D721Med (cell line): ENCODE measurements around the gene KLF14.

Source experiments
- DNase-seq: peaks from one replicate; pipeline ENCODE4 v3.0.0; 2011; ENCODE audit warnings: low spot score; ENCODE audit not compliant: insufficient read length
- FAIRE-seq: peaks from 2 replicates; lab custom pipeline; 2011; peaks lifted over from hg19 to GRCh38; lab: Jason Lieb, UNC
- CTCF ChIP-seq: IDR thresholded peaks from 2 replicates; pipeline ENCODE4 v1.5.1; 2012; ENCODE audit warnings: mild to moderate bottlenecking, control low read depth; ENCODE audit not compliant: insufficient read depth; ENCODE audit errors: missing control alignments

KLF14 gene

DNA sequence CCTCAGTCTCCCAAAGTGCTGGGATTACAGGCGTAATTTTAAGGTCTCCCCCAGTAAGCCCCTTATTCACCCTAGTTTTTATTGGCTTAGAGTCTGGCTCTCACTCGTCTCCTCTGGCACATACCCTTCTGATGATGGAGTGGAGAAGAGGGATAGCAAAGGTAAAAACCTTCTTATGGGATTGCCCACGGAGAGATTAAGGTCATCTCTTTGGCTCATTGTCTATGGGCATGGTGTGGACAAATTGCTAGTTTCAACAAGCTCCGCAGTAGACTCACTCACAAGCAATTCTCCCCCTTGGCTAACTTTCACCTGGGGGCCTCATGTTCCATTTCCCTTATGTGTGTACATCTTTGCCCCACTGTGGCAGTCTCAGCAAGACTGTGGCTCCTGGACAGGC lies 25.2 kb downstream of the KLF14 start:
- TF ChIP-seq CTCF = no peak
- FAIRE-seq (no peak), DNase-seq (no peak)

- TF ChIP-seq CTCF = no peak
- DNase-seq (no peak), FAIRE-seq (no peak)
Observed at GRCh38 chr7:130708001-130708400, 26.0 kb downstream of the KLF14 start.

GRCh38 chr7:130703851-130704250 lies 30.2 kb downstream of the KLF14 start:
- no peak for TF ChIP-seq CTCF
- DNase-seq = no peak
- no peak for FAIRE-seq

GRCh38 chr7:130701650-130702049 lies 32.4 kb downstream of the KLF14 start:
- DNase-seq = no peak
- FAIRE-seq = no peak
- no peak for TF ChIP-seq CTCF

DNA sequence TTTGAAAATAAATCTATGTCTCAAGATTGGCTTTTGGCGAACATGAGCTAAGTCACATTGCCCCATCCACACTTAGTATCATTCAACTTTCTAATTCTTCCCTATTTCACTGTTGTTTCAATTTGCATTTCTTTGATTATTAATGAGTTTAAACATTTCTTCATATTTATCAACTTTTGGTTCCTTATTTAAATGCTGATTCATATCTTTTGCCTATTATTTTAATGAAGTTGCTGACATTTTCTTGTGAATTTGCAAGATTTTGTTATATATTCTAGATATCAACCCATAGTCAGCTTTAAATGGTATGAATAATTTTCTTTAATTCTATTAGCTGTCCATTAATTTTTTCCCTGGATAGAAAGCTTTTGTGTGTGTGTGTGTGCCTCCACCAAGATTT lies 33.2 kb downstream of the KLF14 start:
- DNase-seq = no peak
- no peak for FAIRE-seq
- no peak for TF ChIP-seq CTCF

DNA sequence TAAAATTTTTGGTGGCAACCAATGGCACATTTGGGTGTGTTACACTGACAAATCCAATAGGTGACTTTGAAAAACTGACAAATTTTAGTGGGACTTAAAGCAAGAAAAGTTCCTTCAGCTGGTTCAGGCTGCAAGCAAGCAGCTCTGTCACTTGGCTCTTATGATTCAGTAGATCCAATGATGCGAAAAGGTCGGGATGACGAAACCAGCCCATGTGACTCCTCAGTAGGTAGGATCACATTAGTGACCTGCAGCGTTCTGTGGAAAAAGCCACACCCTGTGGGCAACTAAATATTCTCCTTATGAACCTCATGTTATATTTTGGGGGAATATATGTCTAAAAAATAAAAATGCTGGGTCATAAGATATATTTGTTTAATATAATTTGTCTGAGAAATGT lies 34.3 kb downstream of the KLF14 start:
- TF ChIP-seq CTCF = no peak
- FAIRE-seq (no peak), DNase-seq (no peak)

GRCh38 chr7:130697820-130698219 lies 36.2 kb downstream of the KLF14 start:
- FAIRE-seq (no peak), DNase-seq (no peak)
- TF ChIP-seq CTCF = no peak
